H1 (cell line): ENCODE measurements around the gene DUSP3. TPM values are rescaled to one million over a fixed set of nuclear protein-coding genes. Genes with fewer than 3 reads are reported as not detected.

Experiments used
- CTCF ChIP-seq, 3 experiments: IDR thresholded peaks; 1 replicate in 2 of 3; 2 replicates in 1 of 3; pipeline versions ENCODE4 v1.5.1 to v1.6.1; 2011; ENCODE audit warnings: low read length in 3 of 3, mild to moderate bottlenecking in 3 of 3, inconsistent platforms in 2 of 3, low read depth in 1 of 3, moderate library complexity in 1 of 3; ENCODE audit not compliant: insufficient read depth in 1 of 3; ENCODE audit errors: control extremely low read depth in 1 of 3
- polyA plus RNA-seq, 7 experiments: library from polyadenylated mRNA; depleted of rRNA in 3 of 7; stranded (reverse) in 5 of 7; unstranded in 2 of 7; fragments of >200 nt in 5 of 7; fragments of 200-250 nt in 2 of 7; gene quantifications; 1 replicate in 5 of 7; 2 replicates in 1 of 7; 4 replicates in 1 of 7; pipeline versions ENCODE4 v1.2.1 to v1.2.3, GENCODE V29; 2011 to 2013; ENCODE audit warnings: missing spikeins in 2 of 7, mixed read lengths in 2 of 7
- total RNA-seq: library from RNA; stranded (reverse); fragmentation: NEBNext Ultra II Directional; extraction: Animal tissue kit (Norgen Biotek cat#: 25700); gene quantifications from 2 replicates; pipeline ENCODE4 v1.2.1, GENCODE V29; 2021

Gene DUSP3
- total and polyA plus RNA-seq, 2 of the 8 experiments (the other 6 are each of a cell fraction or from before 2014, with no cell fraction given), result 15.1 to 21.2 TPM

DNA sequence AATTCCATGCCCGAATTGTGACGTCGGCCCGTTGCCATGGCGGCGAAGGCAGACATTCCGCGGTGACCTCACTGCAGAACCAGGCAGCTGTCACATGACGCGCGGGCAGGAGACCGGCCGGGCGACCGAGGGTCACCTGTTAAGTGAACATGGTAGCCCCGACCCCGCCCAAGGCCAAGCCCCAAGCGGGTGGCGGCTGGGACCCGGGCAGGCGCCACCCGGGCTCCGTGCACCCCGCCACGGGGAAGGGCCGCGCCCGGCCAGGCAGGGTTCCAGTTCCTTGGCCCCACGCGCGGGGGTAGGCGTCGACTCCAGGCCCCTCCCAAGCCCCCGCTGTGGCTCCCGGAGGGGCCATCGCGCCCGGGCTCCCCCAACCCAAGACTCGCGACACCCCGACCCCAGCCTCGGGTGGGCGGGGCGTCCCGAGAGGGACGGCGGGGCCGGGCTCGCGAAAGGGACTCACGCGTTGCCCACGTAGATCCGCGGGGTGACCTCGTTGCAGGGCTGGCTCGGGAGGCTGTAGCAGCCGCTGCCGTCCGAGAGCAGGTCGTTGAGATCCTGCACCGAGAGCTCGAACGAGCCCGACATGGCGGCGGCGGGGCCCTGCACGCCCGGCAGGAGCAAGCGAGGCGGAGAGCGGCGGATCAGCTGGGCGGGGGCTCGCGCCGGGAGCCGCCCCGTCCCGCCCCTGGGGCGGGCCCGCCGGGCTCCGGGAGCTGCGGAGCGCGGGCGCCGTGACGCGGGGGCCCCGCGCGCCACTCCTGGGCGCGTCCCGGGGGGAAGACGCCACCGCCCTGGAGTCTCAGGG, at the start of gene DUSP3 (continued):
- TF ChIP-seq CTCF (IDR thresholded peaks at IDR 0.05; ENCODE audit: control extremely low read depth in 1 of 3, insufficient read depth in 1 of 3, low read depth in 1 of 3, low read length in 3 of 3), result no peak
